H9 (cell line): Measurements from ENCODE around the gene LGR5. TPM values are rescaled to one million over a fixed set of nuclear protein-coding genes. Genes with fewer than 3 reads are reported as not detected.

ENCODE experiments used
- DNase-seq: peaks from one replicate; pipeline ENCODE4 v3.0.0-alpha.2; 2017
- H2AFZ ChIP-seq: one replicate; pipeline ENCODE4 v1.6.1; 2013; ENCODE audit warnings: mild to moderate bottlenecking, low read length, control low read depth, moderate library complexity
- H2AK5ac ChIP-seq: 2 replicates; pipeline ENCODE4 v1.6.1; 2013; ENCODE audit warnings: low read length, control low read depth, mixed read lengths; ENCODE audit not compliant: insufficient read length
- H2BK120ac ChIP-seq: one replicate; pipeline ENCODE4 v1.6.1; 2013; ENCODE audit warnings: low read depth, mild to moderate bottlenecking, low read length, control low read depth, inconsistent platforms; ENCODE audit not compliant: poor library complexity, severe bottlenecking
- H2BK12ac ChIP-seq: 2 replicates; pipeline ENCODE4 v1.6.1; 2013; ENCODE audit warnings: low read length, control low read depth, mixed read lengths, low read depth; ENCODE audit not compliant: insufficient read length
- H2BK15ac ChIP-seq: 2 replicates; pipeline ENCODE4 v1.6.1; 2013; ENCODE audit warnings: low read depth, low read length, control low read depth
- H2BK20ac ChIP-seq: one replicate; pipeline ENCODE4 v1.6.1; 2013; ENCODE audit warnings: low read depth, mild to moderate bottlenecking, low read length, control low read depth, inconsistent platforms; ENCODE audit not compliant: poor library complexity, severe bottlenecking
- H2BK5ac ChIP-seq: 2 replicates; pipeline ENCODE4 v1.6.1; 2013; ENCODE audit warnings: low read length, control low read depth, mixed read lengths; ENCODE audit not compliant: insufficient read length
- H3K14ac ChIP-seq: 2 replicates; pipeline ENCODE4 v1.6.1; 2013; ENCODE audit warnings: low read length, control low read depth; ENCODE audit not compliant: insufficient read depth
- H3K18ac ChIP-seq: 2 replicates; pipeline ENCODE4 v1.6.1; 2013; ENCODE audit warnings: low read depth, mild to moderate bottlenecking, mixed read lengths, low read length, control low read depth; ENCODE audit not compliant: insufficient read length
- H3K23ac ChIP-seq: 2 replicates; pipeline ENCODE4 v1.6.1; 2013; ENCODE audit warnings: low read length, control low read depth, mixed read lengths, low read depth; ENCODE audit not compliant: insufficient read length
- H3K23me2 ChIP-seq: 2 replicates; pipeline ENCODE4 v1.6.1; 2013; ENCODE audit warnings: low read depth, mild to moderate bottlenecking, mixed read lengths, low read length, control low read depth; ENCODE audit not compliant: insufficient read length, poor library complexity, severe bottlenecking
- H3K27ac ChIP-seq: 2 replicates; pipeline ENCODE4 v1.5.1; 2013; ENCODE audit warnings: low read length, control low read depth, mixed read lengths, low read depth; ENCODE audit not compliant: insufficient read length
- H3K27me3 ChIP-seq: 2 replicates; pipeline ENCODE4 v1.6.1; 2013; ENCODE audit warnings: low read length, control low read depth, inconsistent platforms; ENCODE audit not compliant: insufficient read depth
- H3K4ac ChIP-seq: 2 replicates; pipeline ENCODE4 v1.6.1; 2013; ENCODE audit warnings: low read depth, mild to moderate bottlenecking, control low read depth, inconsistent platforms, low read length, moderate library complexity
- H3K4me1 ChIP-seq: 2 replicates; pipeline ENCODE4 v1.6.1; 2013; ENCODE audit warnings: low read length, control low read depth, inconsistent platforms; ENCODE audit not compliant: insufficient read depth
- H3K4me2 ChIP-seq: 2 replicates; pipeline ENCODE4 v1.6.1; 2013; ENCODE audit warnings: low read length, control low read depth, mixed read lengths; ENCODE audit not compliant: insufficient read length, insufficient read depth
- H3K56ac ChIP-seq: 2 replicates; pipeline ENCODE4 v1.6.1; 2013; ENCODE audit warnings: low read depth, mild to moderate bottlenecking, mixed read lengths, low read length, control low read depth; ENCODE audit not compliant: insufficient read length
- H3K79me1 ChIP-seq: 2 replicates; pipeline ENCODE4 v1.6.1; 2013; ENCODE audit warnings: low read depth, mild to moderate bottlenecking, moderate library complexity, low read length, control low read depth, inconsistent platforms; ENCODE audit not compliant: insufficient read depth, poor library complexity, severe bottlenecking
- H3K79me2 ChIP-seq: 2 replicates; pipeline ENCODE4 v1.6.1; 2013; ENCODE audit warnings: low read length, control low read depth, inconsistent platforms; ENCODE audit not compliant: insufficient read depth
- H3K9ac ChIP-seq: 2 replicates; pipeline ENCODE4 v1.6.1; 2013; ENCODE audit warnings: low read length, control low read depth, mixed read lengths; ENCODE audit not compliant: insufficient read length; ENCODE audit errors: extremely low read depth
- H3K9me3 ChIP-seq: one replicate; pipeline ENCODE4 v1.6.1; 2013; ENCODE audit warnings: low read depth, low read length, inconsistent platforms; ENCODE audit not compliant: control insufficient read depth
- H3T11ph ChIP-seq: one replicate; pipeline ENCODE4 v1.6.1; 2013; ENCODE audit warnings: mild to moderate bottlenecking, low read length, control low read depth, inconsistent platforms
- H4K20me1 ChIP-seq: one replicate; pipeline ENCODE4 v1.6.1; 2013; ENCODE audit not compliant: control insufficient read depth, insufficient read length, insufficient read depth
- H4K5ac ChIP-seq: 2 replicates; pipeline ENCODE4 v1.6.1; 2013; ENCODE audit warnings: low read depth, mild to moderate bottlenecking, mixed read lengths, low read length, control low read depth; ENCODE audit not compliant: insufficient read length
- H4K8ac ChIP-seq: replicated peaks from 2 replicates; pipeline ENCODE4 v1.6.1; 2013; ENCODE audit warnings: low read length, control low read depth, mixed read lengths, low read depth; ENCODE audit not compliant: insufficient read length
- H4K91ac ChIP-seq: 2 replicates; pipeline ENCODE4 v1.6.1; 2013; ENCODE audit warnings: low read depth, mild to moderate bottlenecking, moderate library complexity, mixed read lengths, low read length, control low read depth; ENCODE audit not compliant: insufficient read length
- H3K27ac Mint-ChIP-seq, 3 experiments: 2 replicates in 2 of 3; 3 replicates in 1 of 3; pipeline ENCODE4 v1.8.0; 2020 to 2021; ENCODE audit warnings: mixed read lengths in 3 of 3, mild to moderate bottlenecking in 1 of 3, moderate library complexity in 1 of 3
- H3K27me3 Mint-ChIP-seq: 2 replicates; pipeline ENCODE4 v1.8.0; 2021; ENCODE audit warnings: low read depth, mild to moderate bottlenecking, moderate library complexity, mixed read lengths
- H3K36me3 Mint-ChIP-seq, 3 experiments: 2 replicates in 2 of 3; 3 replicates in 1 of 3; pipeline ENCODE4 v1.8.0; 2020 to 2021; ENCODE audit warnings: low read depth in 3 of 3, mixed read lengths in 3 of 3; ENCODE audit not compliant: insufficient read depth in 1 of 3
- H3K4me1 Mint-ChIP-seq, 2 experiments: 2 replicates each; pipeline ENCODE4 v1.8.0; 2020; ENCODE audit warnings: mixed read lengths in 2 of 2
- H3K4me3 Mint-ChIP-seq, 2 experiments: 2 replicates in 1 of 2; 3 replicates in 1 of 2; pipeline ENCODE4 v1.8.0; 2020 to 2021; ENCODE audit warnings: mild to moderate bottlenecking in 2 of 2, mixed read lengths in 2 of 2, moderate library complexity in 1 of 2
- H3K9me3 Mint-ChIP-seq, 2 experiments: 2 replicates in 1 of 2; 3 replicates in 1 of 2; pipeline ENCODE4 v1.8.0; 2020; ENCODE audit warnings: mild to moderate bottlenecking in 2 of 2, mixed read lengths in 2 of 2, moderate library complexity in 1 of 2
- WGBS: extraction: QIAGEN DNeasy Blood & Tissue Kit; methylation state at CpG from one replicate; pipeline ENCODE4 v1.1.7; 2013; ENCODE audit warnings: missing lambda C conversion rate, low lambda C conversion rate, mixed read lengths; ENCODE audit not compliant: insufficient read length; ENCODE audit errors: extremely low coverage; 5-methylcytosine and 5-hydroxymethylcytosine counted together
- total RNA-seq: library from RNA; stranded (reverse); gene quantifications from 2 replicates; pipeline ENCODE4 v1.2.1, GENCODE V29; 2021
- TF ChIP-seq, protein P1 (sequence below): fragments of 200-600 bp; sonication (generic); conservative IDR thresholded peaks from 3 replicates; pipeline ENCODE4 v1.8.0; 2021; ENCODE audit warnings: antibody characterized with exemption, mild to moderate bottlenecking

The LGR5 gene
- total RNA-seq, 1 experiment from 2014 or later = 0.09 TPM

GRCh38 chr12:71393625-71394024, 46.0 kb upstream of the LGR5 start:
- Mint-ChIP-seq H3K4me1 (peaks cover 0 to 5% of the 10 kb centered on the region in 2 experiments; a peak in 2 of 4 replicates), H3K4me3 (no peak overlapping the region)
- H3K27ac ChIP-seq = no peak overlapping the region

More at GRCh38 chr12:71393625-71394024, 46.0 kb upstream of the LGR5 start:
- Histone ChIP-seq H3K23ac (no peak overlapping the region), H2AK5ac (no peak overlapping the region), H4K5ac (no peak overlapping the region), H3K9ac (no peak overlapping the region), H3K18ac (no peak overlapping the region), H2BK15ac (no peak overlapping the region), H3K23me2 (no peaks in the 10 kb centered on the region), H4K20me1 (no peaks in the 10 kb centered on the region), H3K9me3 (no peaks in the 10 kb centered on the region), H4K91ac (no peak overlapping the region), H3K56ac (no peak overlapping the region), H3K27me3 (no peaks in the 10 kb centered on the region), H3K79me2 (no peaks in the 10 kb centered on the region), H3K4me1 (no peaks in the 10 kb centered on the region), H2AFZ (no peak overlapping the region), H3K79me1 (no peaks in the 10 kb centered on the region), H3T11ph (no peak overlapping the region), H3K4me2 (no peak overlapping the region), H2BK120ac (no peak overlapping the region), H3K4ac (no peak overlapping the region), H2BK5ac (no peak overlapping the region), H3K14ac (no peak overlapping the region), H2BK20ac (no peak overlapping the region), H4K8ac (no peak overlapping the region), H2BK12ac (no peak overlapping the region)
- H3K9me3 Mint-ChIP-seq = peaks cover 8 to 12% of the 10 kb centered on the region in 2 experiments
- DNase-seq = no peak
- peaks cover 4 to 10% (median 6%) of the 10 kb centered on the region in 3 experiments; a peak in 5 of 7 replicates for H3K36me3 Mint-ChIP-seq
- H3K27ac Mint-ChIP-seq = no peak overlapping the region; a peak in 1 of 7 replicates
- H3K27me3 Mint-ChIP-seq = no peaks in the 10 kb centered on the region
- TF ChIP-seq, protein P1, sequence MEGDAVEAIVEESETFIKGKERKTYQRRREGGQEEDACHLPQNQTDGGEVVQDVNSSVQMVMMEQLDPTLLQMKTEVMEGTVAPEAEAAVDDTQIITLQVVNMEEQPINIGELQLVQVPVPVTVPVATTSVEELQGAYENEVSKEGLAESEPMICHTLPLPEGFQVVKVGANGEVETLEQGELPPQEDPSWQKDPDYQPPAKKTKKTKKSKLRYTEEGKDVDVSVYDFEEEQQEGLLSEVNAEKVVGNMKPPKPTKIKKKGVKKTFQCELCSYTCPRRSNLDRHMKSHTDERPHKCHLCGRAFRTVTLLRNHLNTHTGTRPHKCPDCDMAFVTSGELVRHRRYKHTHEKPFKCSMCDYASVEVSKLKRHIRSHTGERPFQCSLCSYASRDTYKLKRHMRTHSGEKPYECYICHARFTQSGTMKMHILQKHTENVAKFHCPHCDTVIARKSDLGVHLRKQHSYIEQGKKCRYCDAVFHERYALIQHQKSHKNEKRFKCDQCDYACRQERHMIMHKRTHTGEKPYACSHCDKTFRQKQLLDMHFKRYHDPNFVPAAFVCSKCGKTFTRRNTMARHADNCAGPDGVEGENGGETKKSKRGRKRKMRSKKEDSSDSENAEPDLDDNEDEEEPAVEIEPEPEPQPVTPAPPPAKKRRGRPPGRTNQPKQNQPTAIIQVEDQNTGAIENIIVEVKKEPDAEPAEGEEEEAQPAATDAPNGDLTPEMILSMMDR = no peak
- no CpG with 5 or more reads among the region's 4 CpGs for WGBS
